ENCODE results near the gene EPHB3. TPM values are rescaled to one million over a fixed set of nuclear protein-coding genes. Genes with fewer than 3 reads are reported as not detected.
A peak's percentile ranks its signal among the peaks of the same experiment; 100 is the strongest.

EPHB3 gene
- total RNA-seq, 1 donor from 2014 or later: 13.4 TPM

DNA sequence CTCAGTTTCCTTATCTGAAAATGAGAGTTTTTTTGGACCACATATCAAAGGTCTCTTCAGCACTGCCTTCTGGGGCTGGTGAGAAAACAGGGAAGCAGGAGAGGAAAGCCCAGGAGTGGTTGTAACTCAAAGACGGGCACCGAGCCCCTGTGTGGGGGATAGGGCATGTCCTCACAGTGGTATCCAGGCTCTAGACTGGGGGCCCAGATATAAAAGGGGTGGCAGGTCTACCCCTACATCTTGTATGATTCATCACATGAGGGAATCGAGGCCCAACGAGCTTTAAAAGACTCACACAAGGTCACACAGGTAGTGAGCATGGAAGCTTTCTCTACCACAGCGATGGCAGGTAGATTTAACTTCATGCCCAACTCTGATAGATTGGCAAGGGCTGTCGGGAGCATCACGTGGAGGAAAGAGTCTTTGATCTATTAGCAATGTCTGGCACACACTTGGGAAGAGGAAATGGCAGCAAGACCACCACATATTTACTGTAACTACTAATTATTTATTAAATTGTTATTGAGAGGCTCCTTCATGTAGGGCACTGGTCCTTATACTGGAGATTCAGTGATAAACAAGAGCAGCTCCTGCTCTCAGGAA, 4.1 kb upstream of the EPHB3 start:
- TF ChIP-seq, protein P1, sequence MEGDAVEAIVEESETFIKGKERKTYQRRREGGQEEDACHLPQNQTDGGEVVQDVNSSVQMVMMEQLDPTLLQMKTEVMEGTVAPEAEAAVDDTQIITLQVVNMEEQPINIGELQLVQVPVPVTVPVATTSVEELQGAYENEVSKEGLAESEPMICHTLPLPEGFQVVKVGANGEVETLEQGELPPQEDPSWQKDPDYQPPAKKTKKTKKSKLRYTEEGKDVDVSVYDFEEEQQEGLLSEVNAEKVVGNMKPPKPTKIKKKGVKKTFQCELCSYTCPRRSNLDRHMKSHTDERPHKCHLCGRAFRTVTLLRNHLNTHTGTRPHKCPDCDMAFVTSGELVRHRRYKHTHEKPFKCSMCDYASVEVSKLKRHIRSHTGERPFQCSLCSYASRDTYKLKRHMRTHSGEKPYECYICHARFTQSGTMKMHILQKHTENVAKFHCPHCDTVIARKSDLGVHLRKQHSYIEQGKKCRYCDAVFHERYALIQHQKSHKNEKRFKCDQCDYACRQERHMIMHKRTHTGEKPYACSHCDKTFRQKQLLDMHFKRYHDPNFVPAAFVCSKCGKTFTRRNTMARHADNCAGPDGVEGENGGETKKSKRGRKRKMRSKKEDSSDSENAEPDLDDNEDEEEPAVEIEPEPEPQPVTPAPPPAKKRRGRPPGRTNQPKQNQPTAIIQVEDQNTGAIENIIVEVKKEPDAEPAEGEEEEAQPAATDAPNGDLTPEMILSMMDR (conservative IDR thresholded peaks at IDR 0.05): no peak
- H3K27me3 Mint-ChIP-seq (ENCODE audit: low read depth): peaks cover 24% of the 10 kb centered on the region
- peaks cover 8% of the 10 kb centered on the region for H3K4me1 Mint-ChIP-seq
- no peak for DNase-seq (ENCODE audit: low read depth, low spot score)
- no peaks in the 10 kb centered on the region for H3K36me3 Mint-ChIP-seq (ENCODE audit: low read depth)
- no peak overlapping the region for H3K4me3 Mint-ChIP-seq
- no peak overlapping the region for H3K27ac Mint-ChIP-seq (ENCODE audit: unreplicated experiment)
- H3K9me3 Mint-ChIP-seq: no peaks in the 10 kb centered on the region

DNA sequence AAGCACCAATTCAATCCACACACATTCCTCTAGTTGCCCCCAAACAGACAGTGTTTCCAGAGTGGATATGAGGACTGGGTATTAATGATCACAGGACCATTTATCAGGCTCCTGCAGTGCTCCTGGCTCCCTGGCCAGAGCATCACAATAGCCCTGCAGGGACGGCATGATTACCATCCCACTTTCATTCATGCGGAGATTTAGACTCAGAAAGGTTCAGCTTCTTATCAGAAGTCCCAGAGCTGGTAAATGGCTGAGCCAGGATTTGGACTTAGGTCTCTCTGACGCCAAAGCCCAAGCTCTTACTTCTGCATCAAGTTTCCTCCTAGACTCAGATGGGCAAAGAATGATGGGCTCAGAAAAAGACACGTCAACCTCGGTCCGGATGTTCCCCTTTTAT, 2.9 kb upstream of the EPHB3 start:
- no peaks in the 10 kb centered on the region for H3K36me3 Mint-ChIP-seq (ENCODE audit: low read depth)
- DNase-seq (ENCODE audit: low read depth, low spot score): no peak
- TF ChIP-seq, protein P1 (conservative IDR thresholded peaks at IDR 0.05): no peak
- H3K4me1 Mint-ChIP-seq: peaks cover 17% of the 10 kb centered on the region
- H3K4me3 Mint-ChIP-seq: no peak overlapping the region
- no peak overlapping the region for H3K27ac Mint-ChIP-seq (ENCODE audit: unreplicated experiment)
- no peaks in the 10 kb centered on the region for H3K9me3 Mint-ChIP-seq
- peaks cover 33% of the 10 kb centered on the region for H3K27me3 Mint-ChIP-seq (ENCODE audit: low read depth)

DNA sequence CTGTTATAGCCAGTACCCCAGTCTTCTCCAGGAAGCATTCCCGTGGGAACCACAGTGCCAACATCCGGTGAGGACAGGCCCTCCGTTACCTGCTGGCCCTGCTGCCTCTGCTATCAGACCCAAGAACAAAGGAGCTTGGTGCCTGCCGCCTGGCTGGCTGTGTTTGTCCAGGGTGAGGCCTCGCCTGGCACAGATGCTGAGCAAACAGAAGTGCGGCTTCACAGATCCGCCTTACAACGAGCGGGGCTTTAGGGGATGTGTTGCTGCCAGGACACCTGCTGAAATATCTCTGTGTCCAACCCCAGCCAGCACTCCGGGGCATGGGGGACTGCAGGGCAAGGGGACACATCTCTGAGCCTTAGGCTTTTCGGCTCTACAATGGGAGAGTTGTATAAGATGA, 2.2 kb upstream of the EPHB3 start:
- TF ChIP-seq, protein P1 (conservative IDR thresholded peaks at IDR 0.05): no peak
- Mint-ChIP-seq H3K36me3 (ENCODE audit: low read depth) (no peaks in the 10 kb centered on the region), H3K27me3 (ENCODE audit: low read depth) (peaks cover 36% of the 10 kb centered on the region), H3K4me3 (no peak overlapping the region), H3K27ac (ENCODE audit: unreplicated experiment) (no peak overlapping the region), H3K4me1 (peaks cover 21% of the 10 kb centered on the region), H3K9me3 (no peaks in the 10 kb centered on the region)
- no peak for DNase-seq (ENCODE audit: low read depth, low spot score)

DNA sequence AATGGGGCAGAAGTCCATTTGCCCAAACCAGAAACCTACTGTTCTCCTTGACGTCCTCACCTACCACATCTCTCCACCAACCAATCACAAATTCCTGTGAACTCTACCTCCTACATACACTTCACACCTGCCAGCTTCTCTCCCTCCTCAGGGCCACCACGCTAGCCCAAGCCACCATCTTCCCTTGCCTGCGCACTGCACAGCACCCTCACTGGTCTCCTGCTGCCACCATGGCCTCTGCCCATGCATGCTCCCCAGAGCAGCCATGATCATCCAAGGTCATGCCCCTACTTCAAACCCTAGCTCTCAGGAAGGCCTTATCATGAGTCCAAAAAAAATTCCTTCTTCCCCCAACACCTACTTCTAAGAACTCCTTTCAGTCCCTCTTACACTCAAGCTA, 1.1 kb upstream of the EPHB3 start:
- TF ChIP-seq, protein P1 (conservative IDR thresholded peaks at IDR 0.05): no peak
- DNase-seq (ENCODE audit: low read depth, low spot score): no peak
- Mint-ChIP-seq H3K27me3 (ENCODE audit: low read depth) (peaks cover 46% of the 10 kb centered on the region), H3K27ac (ENCODE audit: unreplicated experiment) (no peak overlapping the region), H3K4me1 (peaks cover 31% of the 10 kb centered on the region), H3K9me3 (no peaks in the 10 kb centered on the region), H3K4me3 (peak overlapping the region; percentile 93), H3K36me3 (ENCODE audit: low read depth) (no peaks in the 10 kb centered on the region)

DNA sequence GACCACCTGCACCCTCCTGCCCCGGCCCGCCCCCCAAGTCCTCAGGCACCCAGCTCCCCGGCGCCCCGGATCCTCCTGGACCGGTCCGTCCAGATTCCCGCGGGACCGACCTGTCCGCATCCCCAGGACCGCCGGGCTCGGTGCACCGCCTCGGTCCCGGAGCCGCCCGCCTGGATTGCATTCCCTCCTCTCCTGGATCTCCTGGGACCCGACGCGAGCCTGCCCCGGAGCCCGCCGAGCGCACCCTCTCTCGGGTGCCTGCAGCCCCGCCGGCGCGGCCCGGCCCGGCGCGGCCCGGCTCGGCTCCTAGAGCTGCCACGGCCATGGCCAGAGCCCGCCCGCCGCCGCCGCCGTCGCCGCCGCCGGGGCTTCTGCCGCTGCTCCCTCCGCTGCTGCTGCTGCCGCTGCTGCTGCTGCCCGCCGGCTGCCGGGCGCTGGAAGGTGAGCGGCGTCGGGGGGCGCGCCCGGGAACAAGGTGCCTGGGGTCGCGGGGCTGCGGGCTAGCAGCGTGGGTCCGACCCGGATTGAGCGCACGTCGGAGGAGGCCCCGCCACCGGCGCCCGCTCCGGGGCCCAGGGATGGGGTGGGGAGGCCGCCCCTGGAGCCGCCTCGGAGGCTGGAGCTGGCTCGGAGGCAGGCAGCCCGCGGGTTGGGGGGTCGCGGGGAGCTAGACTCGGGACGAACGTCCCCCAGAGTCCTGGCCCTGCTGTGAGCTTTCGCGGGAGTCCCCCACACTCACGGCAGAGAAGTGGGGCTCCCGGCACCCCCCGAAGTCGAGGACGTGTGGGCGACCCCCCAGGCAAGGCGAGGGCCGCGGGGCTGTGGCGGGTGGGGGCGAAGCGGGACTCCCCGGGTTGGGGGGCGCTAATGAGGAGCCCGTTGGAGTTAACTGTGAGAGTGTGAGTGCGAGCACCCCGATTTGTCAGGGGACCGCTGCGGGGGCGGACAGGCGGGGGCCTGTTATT, 610 bp downstream of the EPHB3 start:
- Mint-ChIP-seq H3K9me3 (no peaks in the 10 kb centered on the region), H3K27ac (ENCODE audit: unreplicated experiment) (no peak overlapping the region), H3K4me1 (peaks cover 39% of the 10 kb centered on the region), H3K36me3 (ENCODE audit: low read depth) (no peaks in the 10 kb centered on the region), H3K27me3 (ENCODE audit: low read depth) (peaks cover 53% of the 10 kb centered on the region), H3K4me3 (peak overlapping the region; percentile 93)
- TF ChIP-seq, protein P1 (conservative IDR thresholded peaks at IDR 0.05): no peak
- DNase-seq (ENCODE audit: low read depth, low spot score): no peak
